Panc1 (cell line): ENCODE results near the gene AOAH. TPM values are rescaled to one million over a fixed set of nuclear protein-coding genes. Genes with fewer than 3 reads are reported as not detected.

Source experiments
- ATAC-seq: fragments of 200-7000 bp; cut with Tn5 transposase; 2 replicates; pipeline ENCODE4 v1.9.1; 2020; ENCODE audit warnings: mild to moderate bottlenecking, moderate library complexity
- BruUV-seq: library from RNA; stranded (reverse); fragments of 400-500 nt; replicated peaks from 2 replicates; lab custom pipeline; 2021; lab: Mats Ljungman, UMichigan
- CTCF ChIA-PET: fragments of 300-600 bp; sonication (Branson Sonifier 250); formaldehyde crosslinking; loops from one replicate; lab custom pipeline; 2022; ENCODE audit warnings: antibody characterized with exemption; lab: Charles Lee
- POLR2A ChIA-PET: fragments of 300-600 bp; sonication (Branson Sonifier 250); formaldehyde crosslinking; loops from one replicate; lab custom pipeline; 2022; ENCODE audit warnings: antibody characterized with exemption; lab: Charles Lee
- DNase-seq: peaks from one replicate; pipeline ENCODE4 v3.0.0-alpha.2; 2010; ENCODE audit warnings: low read depth, low spot score
- H3K27ac ChIP-seq: 2 replicates; pipeline ENCODE4 v1.5.1; 2011; ENCODE audit warnings: mild to moderate bottlenecking, low read length, inconsistent platforms
- H3K27me3 ChIP-seq: fragments of 200-500 bp; sonication (Bioruptor generic); 2 replicates; pipeline ENCODE4 v1.6.0; 2014; ENCODE audit warnings: low read length, inconsistent platforms; ENCODE audit not compliant: control insufficient read depth, insufficient read depth
- H3K36me3 ChIP-seq: fragments of 200-500 bp; sonication (Bioruptor generic); 2 replicates; pipeline ENCODE4 v1.5.1; 2014; ENCODE audit warnings: inconsistent platforms, mild to moderate bottlenecking, low read length, moderate library complexity; ENCODE audit not compliant: control insufficient read depth, insufficient read depth
- H3K4me1 ChIP-seq: 2 replicates; pipeline ENCODE4 v1.5.1; 2011; ENCODE audit warnings: inconsistent platforms, mild to moderate bottlenecking, low read length, moderate library complexity; ENCODE audit not compliant: control insufficient read depth, insufficient read depth
- H3K4me3 ChIP-seq, 2 experiments: 2 replicates each; pipeline ENCODE4 v1.5.1; 2011 to 2012; ENCODE audit warnings: low read depth in 2 of 2, low read length in 2 of 2, mild to moderate bottlenecking in 2 of 2, inconsistent platforms in 1 of 2, moderate library complexity in 1 of 2
- H3K9me3 ChIP-seq: fragments of 200-500 bp; sonication (Bioruptor generic); 2 replicates; pipeline ENCODE4 v1.5.1; 2014; ENCODE audit warnings: low read depth, mild to moderate bottlenecking, inconsistent platforms, low read length, moderate library complexity; ENCODE audit not compliant: control insufficient read depth, insufficient read depth
- CTCF ChIP-seq: fragments of 450-650 bp; IDR thresholded peaks from 2 replicates; pipeline ENCODE4 v1.5.1; 2017; ENCODE audit warnings: mild to moderate bottlenecking
- POLR2AphosphoS5 ChIP-seq: IDR thresholded peaks from 2 replicates; pipeline ENCODE4 v1.6.1; 2012; ENCODE audit warnings: mild to moderate bottlenecking, low read depth, low read length, moderate library complexity
- REST ChIP-seq, 2 experiments: IDR thresholded peaks; 2 replicates each; pipeline ENCODE4 v1.6.1; 2011 to 2012; ENCODE audit warnings: low read depth in 2 of 2, control low read depth in 1 of 2, low read length in 1 of 2, mild to moderate bottlenecking in 1 of 2, moderate library complexity in 1 of 2; ENCODE audit not compliant: insufficient read depth in 1 of 2
- SIN3A ChIP-seq: IDR thresholded peaks from 2 replicates; pipeline ENCODE4 v1.6.1; 2012; ENCODE audit warnings: low read depth, mild to moderate bottlenecking, low read length, moderate library complexity, borderline replicate concordance; ENCODE audit not compliant: insufficient read depth
- TCF7L2 ChIP-seq: IDR thresholded peaks from 2 replicates; pipeline ENCODE4 v1.6.1; 2011; ENCODE audit warnings: mild to moderate bottlenecking, low read depth, low read length, inconsistent platforms
- in situ Hi-C: cut with HindIII; loops from 2 replicates; pipeline ENCODE4 v1.10.0; 2016; ENCODE audit warnings: low sequenced_read_pairs, low pct_unique_long_range_greater_than_20kb
- intact Hi-C: fragments of 100-400 bp; cut with micrococcal nuclease; formaldehyde crosslinking; loops from one replicate; pipeline ENCODE4 v1.10.0; 2022; ENCODE audit not compliant: unreplicated experiment
- total RNA-seq: library from RNA; stranded (reverse); gene quantifications from one replicate; pipeline ENCODE4 v1.2.1, GENCODE V29; 2021; ENCODE audit not compliant: unreplicated experiment

Gene AOAH
- total RNA-seq, 1 experiment from 2014 or later, result 0.31 TPM

GRCh38 chr7:36663481-36663880, 60.8 kb downstream of the AOAH start:
- no peak for TF ChIP-seq SIN3A
- TF ChIP-seq CTCF, result no peak
- TF ChIP-seq REST (IDR thresholded peaks at IDR 0.05; ENCODE audit: insufficient read depth in 1 of 2, low read depth in 2 of 2, low read length in 1 of 2), result no peak
- no peak for TF ChIP-seq TCF7L2
- no peak for TF ChIP-seq POLR2AphosphoS5
- ATAC-seq (no peak), DNase-seq (no peak)
- in situ Hi-C loops (no loop called here), intact Hi-C loops (no loop called here)
- BruUV-seq, result no TSS peak
- H3K27me3 ChIP-seq, result no peaks in the 10 kb centered on the region
- no peak overlapping the region for H3K4me3 ChIP-seq
- peaks cover 20% of the 10 kb centered on the region for H3K4me1 ChIP-seq
- H3K9me3 ChIP-seq, result peaks cover 67% of the 10 kb centered on the region; the same call in 1 of the 2 replicates
- CTCF ChIA-PET, result no interaction called here
- POLR2A ChIA-PET, result no interaction called here
- peak overlapping the region; percentile 99 for H3K27ac ChIP-seq
- H3K36me3 ChIP-seq, result no peaks in the 10 kb centered on the region

- POLR2A ChIA-PET, result no interaction called here
- Histone ChIP-seq H3K27me3 (no peaks in the 10 kb centered on the region), H3K4me1 (peaks cover 34% of the 10 kb centered on the region), H3K4me3 (no peak overlapping the region), H3K36me3 (no peaks in the 10 kb centered on the region), H3K9me3 (peaks cover 68% of the 10 kb centered on the region; the same call in 1 of the 2 replicates), H3K27ac (peak overlapping the region; percentile 99)
- BruUV-seq, result no TSS peak
- in situ Hi-C loops, result no loop called here
- intact Hi-C loops, result no loop called here
- no peak for TF ChIP-seq CTCF
- TF ChIP-seq TCF7L2, result peak; percentile 67; the same call in 1 of the 2 replicates
- CTCF ChIA-PET, result interaction anchor here (0.6 kb wide), 1 partner anchor 340 kb away, joined by 4 read pairs; no protein-coding TSS in a partner anchor
- DNase-seq (no peak), ATAC-seq (no peak)
Measured at GRCh38 chr7:36661135-36661840, 63.0 kb downstream of the AOAH start.
